GM21576 (cell line): Measurements from ENCODE around the gene ECSIT.

Source experiments
- ATAC-seq: cut with Tn5 transposase; IDR thresholded peaks from one replicate; pipeline ENCODE4 v1.9.1; 2021; ENCODE audit warnings: mild to moderate bottlenecking, moderate library complexity; ENCODE audit not compliant: unreplicated experiment

The ECSIT gene

GRCh38 chr19:11505504-11506100, 23.3 kb downstream of the ECSIT start, which contains the start of gene ZNF653:
ZNF653 (minus strand) TSS chr19:11505839; CDS start chr19:11505786, 53 bp downstream.
- ATAC-seq: peak; percentile 47

- ATAC-seq: peak; percentile 83
Measured at GRCh38 chr19:11505032-11505503, 23.9 kb downstream of the ECSIT start.

GRCh38 chr19:11504502-11505031, 24.4 kb downstream of the ECSIT start:
- no peak for ATAC-seq

GRCh38 chr19:11499890-11500420, 29.0 kb downstream of the ECSIT start:
- ATAC-seq: no peak

- ATAC-seq: no peak
Measured at GRCh38 chr19:11499220-11499726, 29.7 kb downstream of the ECSIT start.

GRCh38 chr19:11496391-11497163, 32.4 kb downstream of the ECSIT start:
- no peak for ATAC-seq

- no peak for ATAC-seq
Measured at GRCh38 chr19:11495885-11496284, 33.0 kb downstream of the ECSIT start.

GRCh38 chr19:11495481-11495880, 33.5 kb downstream of the ECSIT start:
- no peak for ATAC-seq

- no peak for ATAC-seq
Measured at GRCh38 chr19:11494634-11495285, 34.2 kb downstream of the ECSIT start.

- ATAC-seq: no peak
Measured at GRCh38 chr19:11489378-11489777, 39.6 kb downstream of the ECSIT start.

- ATAC-seq: no peak
Measured at GRCh38 chr19:11486661-11487503, 42.1 kb downstream of the ECSIT start.

GRCh38 chr19:11485245-11485837, 43.6 kb downstream of the ECSIT start:
- ATAC-seq: no peak

- no peak for ATAC-seq
Measured at GRCh38 chr19:11483366-11484111, 45.4 kb downstream of the ECSIT start.

GRCh38 chr19:11482384-11483050, 46.4 kb downstream of the ECSIT start:
- ATAC-seq: peak; percentile 44

GRCh38 chr19:11481534-11482383, 47.2 kb downstream of the ECSIT start:
- ATAC-seq: peak; percentile 53

GRCh38 chr19:11480715-11481533, 48.0 kb downstream of the ECSIT start, which contains the start of gene ELAVL3:
ELAVL3 (minus strand) TSS chr19:11481046; CDS start chr19:11480608, 438 bp downstream.
- no peak for ATAC-seq
